ENCODE data around the gene CENPN. TPM values are rescaled to one million over a fixed set of nuclear protein-coding genes. Genes with fewer than 3 reads are reported as not detected.

The CENPN gene
- total RNA-seq, 1 donor from 2014 or later, result 14.4 TPM

- DNase-seq, result peak; percentile 63
These were observed 28.5 kb downstream of the CENPN start, which contains the start of gene ATMIN for GRCh38 chr16:81035398-81035974. Gene ATMIN, plus strand, starts transcription at chr16:81035842. Its CDS starts 29 bp downstream, at chr16:81035871.

GRCh38 chr16:81035975-81036750 lies 29.1 kb downstream of the CENPN start:
- DNase-seq, result no peak

- no peak for DNase-seq
These were observed 29.8 kb downstream of the CENPN start for GRCh38 chr16:81036751-81037350.

- no peak for DNase-seq
These were observed 33.1 kb downstream of the CENPN start for GRCh38 chr16:81040131-81040530.

GRCh38 chr16:81040842-81041241 lies 33.8 kb downstream of the CENPN start:
- DNase-seq, result no peak

- DNase-seq, result no peak
These were observed 34.7 kb downstream of the CENPN start for GRCh38 chr16:81041696-81042095.

GRCh38 chr16:81042821-81043220 lies 35.8 kb downstream of the CENPN start:
- DNase-seq, result no peak

GRCh38 chr16:81053761-81054160 lies 46.7 kb downstream of the CENPN start:
- no peak for DNase-seq

GRCh38 chr16:81060576-81061306 lies 53.7 kb downstream of the CENPN start:
- no peak for DNase-seq

GRCh38 chr16:81061307-81061640 lies 54.3 kb downstream of the CENPN start:
- no peak for DNase-seq

GRCh38 chr16:81061871-81062608 lies 55.0 kb downstream of the CENPN start:
- DNase-seq, result no peak

- no peak for DNase-seq
These were observed 59.7 kb downstream of the CENPN start for GRCh38 chr16:81066681-81067080.

GRCh38 chr16:81067166-81067565 lies 60.2 kb downstream of the CENPN start:
- DNase-seq, result no peak

GRCh38 chr16:81069063-81069462 lies 62.0 kb downstream of the CENPN start:
- DNase-seq, result no peak

- no peak for DNase-seq
These were observed 64.0 kb downstream of the CENPN start for GRCh38 chr16:81070979-81071378.

- no peak for DNase-seq
These were observed 64.8 kb downstream of the CENPN start for GRCh38 chr16:81071805-81072204.

- DNase-seq, result peak; percentile 8
These were observed 66.7 kb downstream of the CENPN start for GRCh38 chr16:81073560-81074330.

GRCh38 chr16:81076566-81077075 lies 69.6 kb downstream of the CENPN start:
- DNase-seq, result peak; percentile 89

GRCh38 chr16:81077076-81077940 lies 70.3 kb downstream of the CENPN start, which contains the start of gene C16orf46:
Gene C16orf46, minus strand, starts transcription at chr16:81077238. Its CDS starts 13,283 bp downstream, at chr16:81063955.
- peak; percentile 94 for DNase-seq

GRCh38 chr16:81080233-81080632 lies 73.2 kb downstream of the CENPN start:
- DNase-seq, result no peak

Measured in skin of body (tissue), 2 donors.